Transverse colon (tissue), 4 donors: Measurements from ENCODE around the gene TTC28. TPM values are rescaled to one million over a fixed set of nuclear protein-coding genes. Genes with fewer than 3 reads are reported as not detected.

ENCODE experiments used
- DNase-seq: peaks from one replicate; pipeline ENCODE4 v3.0.0-alpha.2; 2019
- H3K27ac ChIP-seq, 4 donors: fragments of 200-600 bp; sonication (generic); 2 replicates each; pipeline ENCODE4 v1.5.1; 2016 to 2018; ENCODE audit warnings: inconsistent platforms in 4 of 4
- H3K27me3 ChIP-seq: fragments of 200-600 bp; sonication (generic); 2 replicates; pipeline ENCODE4 v1.5.1; 2017; ENCODE audit warnings: inconsistent platforms
- H3K36me3 ChIP-seq, 4 donors: fragments of 200-600 bp; sonication (generic); 2 replicates each; pipeline ENCODE4 v1.5.1; 2017 to 2019; ENCODE audit warnings: inconsistent platforms in 4 of 4
- H3K4me1 ChIP-seq, 4 donors: fragments of 200-600 bp; sonication (generic); 2 replicates each; pipeline ENCODE4 v1.5.1; 2017 to 2020; ENCODE audit warnings: inconsistent platforms in 4 of 4
- H3K4me3 ChIP-seq, 4 donors: fragments of 200-600 bp; sonication (generic); 1 replicate in 1 of 4; 2 replicates in 3 of 4; pipeline versions ENCODE4 v1.5.1 to v1.6.1; 2017 to 2019; ENCODE audit warnings: inconsistent platforms in 4 of 4
- H3K9me3 ChIP-seq, 2 donors: fragments of 200-600 bp; sonication (generic); 2 replicates each; pipeline ENCODE4 v1.5.1; 2017 to 2019; ENCODE audit warnings: inconsistent platforms in 2 of 2
- EP300 ChIP-seq: sonication (generic); formaldehyde crosslinking; IDR thresholded peaks from one replicate; pipeline ENCODE4 v1.6.1; 2017; ENCODE audit warnings: antibody characterized with exemption, low read depth
- POLR2A ChIP-seq: fragments of 450-650 bp; IDR thresholded peaks from one replicate; pipeline ENCODE4 v1.6.1; 2016; ENCODE audit warnings: antibody characterized with exemption, mild to moderate bottlenecking, moderate library complexity
- POLR2AphosphoS5 ChIP-seq, 3 donors: sonication (generic); formaldehyde crosslinking; IDR thresholded peaks; one replicate each; pipeline ENCODE4 v1.6.1; 2016; ENCODE audit warnings: antibody characterized with exemption in 3 of 3
- WGBS, 2 donors: methylation state at CpG; one replicate each; pipeline ENCODE4 v1.1.5; 2018; ENCODE audit warnings: low coverage in 1 of 2; 5-methylcytosine and 5-hydroxymethylcytosine counted together
- in situ Hi-C, 4 donors: fragments of 200-750 bp; cut with MboI; loops; one replicate each; pipeline versions ENCODE4 v1.15.0 to v1.15.1; 2017; ENCODE audit warnings: low sequenced_read_pairs in 3 of 4, low pct_ligation_motif_present in 1 of 4, low pct_unique_long_range_greater_than_20kb in 1 of 4
- intact Hi-C: fragments of 100-400 bp; cut with DNase I; formaldehyde crosslinking; loops from one replicate; pipeline ENCODE4 v1.15.1; 2023; ENCODE audit warnings: low total_unique reads
- total RNA-seq, 4 donors: library from RNA; depleted of rRNA; stranded (reverse); fragments of >200 nt; gene quantifications; one replicate each; pipeline ENCODE4 v1.1.0, GENCODE V29; 2016
- TF ChIP-seq, protein P1 (sequence below), 5 experiments: fragments of 200-600 bp in 3 of 5; fragments of 450-650 bp in 2 of 5; sonication (generic) in 3 of 5; IDR thresholded peaks; 1 replicate in 2 of 5; 2 replicates in 3 of 5; pipeline ENCODE4 v1.5.1; 2016 to 2017; ENCODE audit warnings: antibody characterized with exemption in 5 of 5, inconsistent platforms in 3 of 5, mild to moderate bottlenecking in 2 of 5, moderate library complexity in 1 of 5

Gene TTC28
- total RNA-seq, 4 donors from 2014 or later: 7.6 to 84.2 (median 12.4) TPM

GRCh38 chr22:28243539-28243938 lies 436.1 kb downstream of the TTC28 start:
- no peak for DNase-seq
- intact Hi-C loops (no loop called here), in situ Hi-C loops (no loop called here)
- no peak overlapping the region for H3K27ac ChIP-seq
- no peaks in the 10 kb centered on the region for H3K36me3 ChIP-seq
- TF ChIP-seq POLR2AphosphoS5 (IDR thresholded peaks at IDR 0.05) (no peak), EP300 (no peak), POLR2A (no peak)
- TF ChIP-seq, protein P1, sequence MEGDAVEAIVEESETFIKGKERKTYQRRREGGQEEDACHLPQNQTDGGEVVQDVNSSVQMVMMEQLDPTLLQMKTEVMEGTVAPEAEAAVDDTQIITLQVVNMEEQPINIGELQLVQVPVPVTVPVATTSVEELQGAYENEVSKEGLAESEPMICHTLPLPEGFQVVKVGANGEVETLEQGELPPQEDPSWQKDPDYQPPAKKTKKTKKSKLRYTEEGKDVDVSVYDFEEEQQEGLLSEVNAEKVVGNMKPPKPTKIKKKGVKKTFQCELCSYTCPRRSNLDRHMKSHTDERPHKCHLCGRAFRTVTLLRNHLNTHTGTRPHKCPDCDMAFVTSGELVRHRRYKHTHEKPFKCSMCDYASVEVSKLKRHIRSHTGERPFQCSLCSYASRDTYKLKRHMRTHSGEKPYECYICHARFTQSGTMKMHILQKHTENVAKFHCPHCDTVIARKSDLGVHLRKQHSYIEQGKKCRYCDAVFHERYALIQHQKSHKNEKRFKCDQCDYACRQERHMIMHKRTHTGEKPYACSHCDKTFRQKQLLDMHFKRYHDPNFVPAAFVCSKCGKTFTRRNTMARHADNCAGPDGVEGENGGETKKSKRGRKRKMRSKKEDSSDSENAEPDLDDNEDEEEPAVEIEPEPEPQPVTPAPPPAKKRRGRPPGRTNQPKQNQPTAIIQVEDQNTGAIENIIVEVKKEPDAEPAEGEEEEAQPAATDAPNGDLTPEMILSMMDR (IDR thresholded peaks at IDR 0.05): no peak
- H3K27me3 ChIP-seq: no peaks in the 10 kb centered on the region
- 82 to 87% methylated on average over 1 to 3 of the region's 3 CpGs for WGBS, 2 donors
- H3K4me3 ChIP-seq: no peak overlapping the region
- H3K4me1 ChIP-seq: peaks cover 0 to 4% (median 2%) of the 10 kb centered on the region in 4 donors
- no peaks in the 10 kb centered on the region for H3K9me3 ChIP-seq

- WGBS, 2 donors: 84% methylated on average over 5 of the region's 5 CpGs
- Histone ChIP-seq H3K9me3 (no peaks in the 10 kb centered on the region), H3K4me1 (peaks cover 0 to 4% (median 2%) of the 10 kb centered on the region in 4 donors), H3K36me3 (no peaks in the 10 kb centered on the region), H3K27me3 (no peaks in the 10 kb centered on the region), H3K27ac (no peak overlapping the region), H3K4me3 (no peak overlapping the region)
- intact Hi-C loops (no loop called here), in situ Hi-C loops (no loop called here)
- no peak for DNase-seq
- TF ChIP-seq POLR2AphosphoS5 (IDR thresholded peaks at IDR 0.05) (no peak), POLR2A (no peak)
- TF ChIP-seq, protein P1 (IDR thresholded peaks at IDR 0.05): no peak
Observed at GRCh38 chr22:28241656-28242290, 437.9 kb downstream of the TTC28 start.

GRCh38 chr22:28239941-28240340 lies 439.7 kb downstream of the TTC28 start:
- Histone ChIP-seq H3K4me3 (no peak overlapping the region), H3K9me3 (no peaks in the 10 kb centered on the region), H3K27ac (no peak overlapping the region), H3K36me3 (no peaks in the 10 kb centered on the region), H3K27me3 (no peaks in the 10 kb centered on the region), H3K4me1 (peaks cover 0 to 2% (median 0%) of the 10 kb centered on the region in 4 donors)
- DNase-seq: no peak
- intact Hi-C loops (no loop called here), in situ Hi-C loops (no loop called here)
- TF ChIP-seq EP300 (no peak), POLR2AphosphoS5 (IDR thresholded peaks at IDR 0.05) (no peak), POLR2A (no peak)
- TF ChIP-seq, protein P1 (IDR thresholded peaks at IDR 0.05): no peak

GRCh38 chr22:28237783-28238182 lies 441.9 kb downstream of the TTC28 start:
- TF ChIP-seq POLR2A: no peak
- TF ChIP-seq EP300: no peak
- TF ChIP-seq, protein P1 (IDR thresholded peaks at IDR 0.05): no peak
- TF ChIP-seq POLR2AphosphoS5 (IDR thresholded peaks at IDR 0.05): no peak
- in situ Hi-C loops (no loop called here), intact Hi-C loops (no loop called here)
- no peaks in the 10 kb centered on the region for H3K4me1 ChIP-seq
- DNase-seq: no peak
- 71 to 87% methylated on average over 1 to 2 of the region's 2 CpGs for WGBS, 2 donors
- H3K9me3 ChIP-seq: no peaks in the 10 kb centered on the region
- H3K4me3 ChIP-seq: no peak overlapping the region
- no peaks in the 10 kb centered on the region for H3K36me3 ChIP-seq
- no peak overlapping the region for H3K27ac ChIP-seq
- no peaks in the 10 kb centered on the region for H3K27me3 ChIP-seq
